Stimulated activated CD8-positive, alpha-beta memory T cell treated with anti-CD3 and anti-CD28 coated beads, Interleukin-15, amount 100 ng/mL, for 24 hours (primary cell): ENCODE results near the gene DES.
"Not testable (repeated sequence)": the region's sequence is repeated elsewhere in the genome, so short reads cannot be mapped to it uniquely, and the experiment has no call there.

Source experiments
- DNase-seq: peaks from one replicate; pipeline ENCODE4 v3.0.0-alpha.2; 2020; ENCODE audit warnings: low read depth

DES gene

GRCh38 chr2:219400562-219400961 lies 17.6 kb upstream of the DES start:
- DNase-seq = no peak

- no peak for DNase-seq
Observed at GRCh38 chr2:219401606-219402005, 16.6 kb upstream of the DES start.

- DNase-seq = peak; percentile 20
Observed at GRCh38 chr2:219402665-219403515, 15.3 kb upstream of the DES start.

DNA sequence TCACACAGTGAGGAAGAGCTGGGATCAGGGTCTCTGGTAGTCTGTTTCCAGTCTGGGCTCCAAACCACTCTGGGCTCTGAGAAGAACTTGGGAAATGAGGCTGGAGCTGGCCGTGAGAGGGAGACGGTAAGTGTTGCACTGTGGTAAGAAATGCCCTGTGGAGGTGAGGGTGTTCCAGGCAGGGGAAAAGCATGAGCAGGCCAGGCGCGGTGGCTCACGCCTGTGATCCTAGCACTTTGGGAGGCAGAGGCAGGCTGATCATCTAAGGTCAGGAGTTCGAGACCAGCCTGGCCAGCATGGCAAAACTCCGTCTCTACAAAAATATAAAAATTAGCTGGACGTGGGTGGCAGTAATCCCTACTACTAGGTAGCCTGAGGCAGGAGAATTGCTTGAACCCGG lies 14.3 kb upstream of the DES start:
- no peak for DNase-seq

GRCh38 chr2:219404291-219404910 lies 13.8 kb upstream of the DES start:
- no peak for DNase-seq

- DNase-seq = no peak
Observed at GRCh38 chr2:219404954-219405353, 13.2 kb upstream of the DES start.

DNA sequence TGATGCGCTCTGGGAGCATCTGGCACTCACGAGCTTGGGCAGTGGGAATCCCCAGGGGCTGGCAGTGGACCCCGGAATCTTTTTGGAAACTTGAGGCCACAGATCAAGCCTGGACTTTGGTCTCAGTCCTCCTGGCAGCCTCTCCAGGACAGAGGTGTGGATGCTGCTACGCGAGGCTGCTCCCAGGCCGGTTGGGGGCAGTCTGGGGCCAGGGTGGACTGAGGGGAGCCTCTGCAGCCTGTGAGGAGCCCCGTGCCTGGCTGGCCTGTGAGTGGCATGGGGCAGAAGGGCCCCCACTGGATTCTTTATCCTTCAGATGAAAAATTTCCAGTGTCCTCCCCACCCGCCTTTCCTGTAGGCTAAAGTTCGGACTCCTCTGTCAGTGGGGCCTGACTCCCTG lies 12.7 kb upstream of the DES start:
- no peak for DNase-seq

GRCh38 chr2:219405958-219406860 lies 12.0 kb upstream of the DES start:
- DNase-seq = no peak

DNA sequence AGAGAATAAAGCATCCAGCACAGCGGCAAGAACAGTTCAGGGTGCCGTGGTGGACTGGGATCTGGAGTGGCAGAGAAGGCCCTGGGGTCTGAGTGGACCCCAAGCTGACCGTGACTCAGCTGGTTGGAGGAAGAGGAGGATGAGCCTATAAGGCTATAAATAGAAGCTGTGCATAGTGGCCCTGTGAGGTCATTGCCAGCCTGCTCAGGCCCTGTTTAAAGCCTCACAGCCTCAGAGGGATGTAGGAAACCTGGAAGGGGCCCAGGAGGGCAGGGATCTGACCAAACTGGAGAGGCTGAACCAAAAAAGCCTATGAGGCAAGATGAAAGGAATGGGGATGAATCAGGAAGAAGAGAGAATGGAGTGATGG lies 11.3 kb upstream of the DES start:
- DNase-seq = no peak

GRCh38 chr2:219407343-219407742 lies 10.8 kb upstream of the DES start:
- not testable (repeated sequence) for DNase-seq

DNA sequence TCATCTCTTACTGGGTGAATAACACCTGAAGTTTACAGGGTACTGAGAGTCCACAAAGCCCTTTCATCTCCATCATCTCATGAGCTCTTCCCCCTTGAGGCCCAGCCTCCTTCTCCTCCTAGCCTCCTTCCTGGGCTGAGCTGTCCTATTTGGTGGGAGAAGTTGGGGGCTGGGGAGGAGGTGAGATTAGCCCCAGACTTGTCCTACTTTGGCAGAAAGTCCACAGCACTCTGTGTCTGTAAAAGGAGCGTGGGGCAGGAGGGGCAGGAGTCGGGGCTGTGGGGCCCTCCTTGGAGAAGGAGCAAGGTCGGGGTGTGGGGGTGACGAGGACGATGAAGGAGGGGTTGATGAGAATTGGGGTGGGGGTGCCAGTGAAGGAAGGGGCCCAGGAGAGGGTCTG lies 10.0 kb upstream of the DES start:
- no peak for DNase-seq

DNA sequence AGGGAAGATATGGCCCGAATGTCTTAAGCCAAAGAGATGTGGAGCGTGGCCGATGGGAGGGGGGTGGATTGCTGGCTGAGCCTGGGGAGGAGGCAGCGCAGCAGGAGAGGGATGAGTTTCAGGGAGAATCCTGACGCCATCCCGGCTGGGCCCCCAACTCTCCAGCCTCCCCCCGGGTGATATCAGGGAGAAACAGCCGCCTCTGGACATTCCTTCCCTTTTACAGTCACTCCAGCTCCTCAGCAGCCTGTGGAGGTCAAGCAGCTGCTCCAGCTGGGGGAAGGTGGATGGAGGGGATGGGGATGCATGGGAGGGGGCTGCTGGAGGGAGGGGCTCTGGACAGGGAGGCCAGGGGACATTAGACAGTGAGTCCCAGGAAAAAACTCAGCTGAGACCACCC lies 9.5 kb upstream of the DES start:
- no peak for DNase-seq

DNA sequence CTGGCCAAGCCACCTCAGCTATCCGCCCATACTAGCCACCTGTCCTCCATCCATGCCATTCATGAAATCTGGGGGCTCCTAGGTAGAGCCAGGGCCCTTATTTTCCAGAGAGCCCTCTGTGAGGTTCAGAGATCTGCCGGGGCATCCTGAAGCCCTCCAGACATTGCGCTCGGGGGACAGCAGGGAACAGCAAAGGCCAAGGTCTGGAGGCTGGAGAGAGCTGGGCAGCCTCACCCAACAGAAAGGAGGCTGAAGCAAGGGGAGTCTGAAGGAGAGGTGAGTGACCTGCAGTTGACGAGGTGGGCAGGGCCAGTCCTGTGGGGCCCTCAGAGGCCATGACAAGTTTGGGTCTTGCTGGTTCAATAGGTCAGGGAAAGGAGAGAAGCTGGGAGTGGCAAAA lies 8.6 kb upstream of the DES start:
- DNase-seq = no peak

- DNase-seq = no peak
Observed at GRCh38 chr2:219410390-219410789, 7.8 kb upstream of the DES start.

- DNase-seq = no peak
Observed at GRCh38 chr2:219414857-219415256, 3.3 kb upstream of the DES start.

DNA sequence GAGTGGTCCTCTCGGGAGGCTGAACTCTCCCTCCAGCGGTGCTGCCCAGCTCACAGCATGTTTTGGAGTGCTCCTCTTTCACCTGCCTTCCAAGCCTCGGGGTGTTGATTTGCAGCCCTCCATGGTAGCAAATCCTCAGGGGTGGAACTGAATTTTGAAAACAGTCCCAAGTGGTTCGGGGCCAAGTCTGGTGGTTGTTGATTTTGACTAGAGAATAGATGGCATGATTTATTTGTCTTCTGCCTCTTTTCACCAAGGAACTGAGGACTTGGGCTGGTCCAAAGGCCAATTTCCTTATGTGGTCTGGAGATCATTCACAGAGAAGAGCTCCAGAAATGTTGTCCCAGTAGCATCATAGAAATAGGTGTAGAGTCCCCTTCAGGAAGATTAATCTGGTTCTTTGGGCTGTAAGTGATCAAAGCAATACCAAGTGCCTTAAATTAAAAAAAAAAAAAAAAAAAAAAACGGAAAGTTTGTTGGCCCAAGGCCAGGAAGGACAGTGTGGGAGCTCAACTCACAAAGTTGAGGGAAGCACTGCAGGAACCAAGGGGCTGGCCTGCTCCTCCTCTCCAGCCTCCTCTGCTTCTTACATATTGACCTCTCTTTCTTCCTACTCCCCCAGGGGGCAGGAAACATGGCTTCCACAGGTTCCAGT lies 2.5 kb upstream of the DES start:
- no peak for DNase-seq

DNA sequence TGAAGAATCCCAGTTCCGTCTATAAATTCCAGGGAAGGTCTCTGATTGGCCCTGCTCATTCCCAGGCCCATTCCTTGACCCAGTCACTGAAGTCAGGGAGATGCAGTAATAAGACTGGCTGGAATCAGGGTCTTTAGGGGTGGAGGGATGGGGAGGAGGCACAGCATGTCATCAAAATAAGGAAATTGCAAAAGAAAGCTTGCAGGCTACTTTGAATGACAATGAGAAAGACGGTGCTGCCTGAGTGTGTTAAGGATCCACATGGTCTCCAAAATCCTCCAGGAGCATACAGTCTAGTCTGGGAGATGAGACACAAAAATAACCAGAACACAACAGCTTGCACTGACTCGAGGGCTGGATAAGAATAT lies 2.0 kb upstream of the DES start:
- DNase-seq = no peak

DNA sequence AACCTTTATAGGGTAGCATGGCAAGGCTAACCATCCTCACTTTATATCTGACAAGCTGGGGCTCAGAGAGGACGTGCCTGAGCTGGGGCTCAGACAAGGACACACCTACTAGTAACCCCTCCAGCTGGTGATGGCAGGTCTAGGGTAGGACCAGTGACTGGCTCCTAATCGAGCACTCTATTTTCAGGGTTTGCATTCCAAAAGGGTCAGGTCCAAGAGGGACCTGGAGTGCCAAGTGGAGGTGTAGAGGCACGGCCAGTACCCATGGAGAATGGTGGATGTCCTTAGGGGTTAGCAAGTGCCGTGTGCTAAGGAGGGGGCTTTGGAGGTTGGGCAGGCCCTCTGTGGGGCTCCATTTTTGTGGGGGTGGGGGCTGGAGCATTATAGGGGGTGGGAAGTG lies 1.2 kb upstream of the DES start:
- DNase-seq = no peak

DNA sequence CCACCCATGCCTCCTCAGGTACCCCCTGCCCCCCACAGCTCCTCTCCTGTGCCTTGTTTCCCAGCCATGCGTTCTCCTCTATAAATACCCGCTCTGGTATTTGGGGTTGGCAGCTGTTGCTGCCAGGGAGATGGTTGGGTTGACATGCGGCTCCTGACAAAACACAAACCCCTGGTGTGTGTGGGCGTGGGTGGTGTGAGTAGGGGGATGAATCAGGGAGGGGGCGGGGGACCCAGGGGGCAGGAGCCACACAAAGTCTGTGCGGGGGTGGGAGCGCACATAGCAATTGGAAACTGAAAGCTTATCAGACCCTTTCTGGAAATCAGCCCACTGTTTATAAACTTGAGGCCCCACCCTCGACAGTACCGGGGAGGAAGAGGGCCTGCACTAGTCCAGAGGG lies 803 bp upstream of the DES start:
- DNase-seq = no peak

DNA sequence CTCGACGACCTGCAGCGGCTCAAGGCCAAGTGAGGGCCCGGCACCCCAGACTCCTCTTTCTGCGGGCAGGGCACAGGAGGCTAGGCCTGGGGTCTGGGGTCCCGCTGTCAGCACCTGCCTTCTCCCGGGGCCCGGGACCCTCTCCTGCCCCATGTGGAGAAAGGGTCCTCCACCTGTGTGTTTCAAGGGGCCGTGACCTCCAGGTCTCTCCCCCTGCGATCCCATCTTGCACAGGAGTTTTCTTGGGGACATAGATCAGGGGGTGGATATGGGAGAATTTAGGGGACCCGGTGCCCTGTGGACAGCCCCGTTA lies 791 bp downstream of the DES start:
- no peak for DNase-seq

GRCh38 chr2:219419331-219420197 lies 1.4 kb downstream of the DES start:
- no peak for DNase-seq

- no peak for DNase-seq
Observed at GRCh38 chr2:219420687-219421086, 2.5 kb downstream of the DES start.
